Astrocyte of the cerebellum (primary cell): ENCODE data around the gene TM9SF1.

Experiments used
- DNase-seq: peaks from one replicate; pipeline ENCODE4 v3.0.0-alpha.2; 2011; ENCODE audit warnings: low read depth
- H3K4me3 ChIP-seq: 2 replicates; pipeline ENCODE4 v1.5.1; 2011; ENCODE audit warnings: mild to moderate bottlenecking, low read depth, low read length, moderate library complexity
- CTCF ChIP-seq: IDR thresholded peaks from 2 replicates; pipeline ENCODE4 v1.5.1; 2012; ENCODE audit warnings: low read length, low read depth, moderate library complexity, mild to moderate bottlenecking; ENCODE audit errors: missing control alignments
- in situ Hi-C: cut with HindIII; loops from 2 replicates; pipeline ENCODE4 v1.10.0; 2017; ENCODE audit warnings: low sequenced_read_pairs

TM9SF1 gene

GRCh38 chr14:24212924-24213865 lies 18.0 kb upstream of the TM9SF1 start, which contains the start of gene CHMP4A:
CHMP4A (minus strand) TSS chr14:24213488; CDS start chr14:24213439, 49 bp downstream.
- TF ChIP-seq CTCF, result peak; percentile 25
- in situ Hi-C loops, result no loop called here
- peak; percentile 96 for DNase-seq
- H3K4me3 ChIP-seq, result peak within 1 kb of the TSS; percentile 74

- no peak for DNase-seq
- in situ Hi-C loops, result no loop called here
- no peak for TF ChIP-seq CTCF
- H3K4me3 ChIP-seq, result no peak overlapping the region
Observed at GRCh38 chr14:24211311-24211710, 16.1 kb upstream of the TM9SF1 start.

GRCh38 chr14:24207625-24208024 lies 12.4 kb upstream of the TM9SF1 start:
- in situ Hi-C loops, result loop anchor here (10.0 kb wide), 1 partner anchor 227 kb away; no protein-coding TSS in a partner anchor
- TF ChIP-seq CTCF, result no peak
- no peak for DNase-seq
- no peak overlapping the region for H3K4me3 ChIP-seq

- TF ChIP-seq CTCF, result no peak
- H3K4me3 ChIP-seq, result no peak overlapping the region
- in situ Hi-C loops, result loop anchor here (10.0 kb wide), 1 partner anchor 228 kb away; no protein-coding TSS in a partner anchor
- DNase-seq, result no peak
Observed at GRCh38 chr14:24207104-24207551, 11.9 kb upstream of the TM9SF1 start.

DNA sequence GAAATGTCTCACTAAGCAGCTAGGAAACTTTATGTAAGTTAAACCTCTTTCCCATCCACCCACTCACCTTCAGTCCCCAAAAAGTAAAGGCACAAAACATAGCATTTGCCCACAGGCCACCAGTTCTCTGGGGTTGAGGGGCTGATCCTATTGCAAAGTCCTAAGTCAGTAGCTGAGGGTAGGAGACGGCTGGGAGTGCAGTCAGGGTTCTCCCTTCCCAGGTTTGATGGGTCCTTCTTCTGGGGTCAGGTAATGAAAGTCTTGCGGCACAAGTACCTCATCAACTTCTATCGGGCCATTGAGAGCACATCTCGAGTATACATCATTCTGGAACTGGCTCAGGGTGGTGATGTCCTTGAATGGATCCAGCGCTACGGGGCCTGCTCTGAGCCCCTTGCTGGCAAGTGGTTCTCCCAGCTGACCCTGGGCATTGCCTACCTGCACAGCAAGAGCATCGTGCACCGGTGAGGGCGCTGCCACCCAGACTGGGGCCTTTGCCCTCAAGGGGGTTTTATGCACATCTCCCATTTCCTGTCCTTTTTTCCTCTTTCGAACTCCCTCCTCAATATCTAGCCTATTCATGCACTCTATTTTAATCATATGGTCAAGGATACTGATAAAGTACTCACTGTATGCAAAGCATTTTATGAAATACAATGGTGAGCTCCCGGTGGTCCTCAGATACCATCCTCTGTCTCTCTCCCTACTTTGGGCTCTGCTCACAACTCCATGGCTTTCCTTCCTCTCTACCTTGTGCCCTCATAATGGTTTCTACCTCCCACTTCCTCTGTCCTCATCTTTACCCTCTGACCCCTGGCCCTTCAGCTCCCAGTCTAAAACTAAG lies 11.2 kb upstream of the TM9SF1 start:
- H3K4me3 ChIP-seq, result no peak overlapping the region
- in situ Hi-C loops, result loop anchor here (10.0 kb wide), 1 partner anchor 228 kb away; no protein-coding TSS in a partner anchor
- DNase-seq, result no peak

More for the DNA sequence above, 11.2 kb upstream of the TM9SF1 start:
- no peak for TF ChIP-seq CTCF
